Measurements from ENCODE around the gene AATF. TPM values are rescaled to one million over a fixed set of nuclear protein-coding genes. Genes with fewer than 3 reads are reported as not detected.

The AATF gene
- polyA plus RNA-seq, 3 donors: 24.3 to 57.9 (median 41.1) TPM

DNA sequence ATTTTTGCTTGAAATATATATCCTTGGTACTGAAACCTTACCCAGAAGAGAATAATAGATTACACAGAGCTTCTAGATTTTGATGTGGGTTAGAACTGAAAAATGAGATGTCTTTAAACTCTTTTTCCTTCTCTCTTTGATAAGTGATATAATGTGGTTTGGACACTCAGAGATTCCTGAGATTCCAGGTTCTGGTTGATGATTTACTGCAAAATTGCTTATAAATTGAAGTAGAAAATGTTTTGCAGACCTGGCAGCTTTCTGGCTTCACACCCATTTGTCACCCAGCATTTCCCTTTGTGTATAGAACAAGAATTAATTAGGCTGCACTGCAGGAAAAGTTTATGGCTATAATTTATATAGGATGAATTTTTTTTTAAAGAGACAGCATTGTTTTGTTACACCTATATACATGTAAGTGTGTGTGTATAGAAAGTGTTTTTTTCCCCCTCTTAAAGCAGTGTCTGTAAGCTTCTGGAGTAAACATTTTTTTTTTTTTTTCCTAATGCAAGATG, 23.5 kb downstream of the AATF start:
- Histone ChIP-seq H2AFZ (ENCODE audit: insufficient read depth, low read depth, low read length, poor library complexity, severe bottlenecking) (no peak overlapping the region), H3K36me3 (replicated peaks in 1 of 2; ENCODE audit: control insufficient read depth in 1 of 2, insufficient read depth in 2 of 2, low read length in 2 of 2) (peaks cover 29 to 67% of the 10 kb centered on the region in 2 donors), H3K79me2 (ENCODE audit: insufficient read depth, low read length) (peaks cover 41% of the 10 kb centered on the region), H3K4me3 (replicated peaks in 1 of 3; ENCODE audit: low read depth in 2 of 3, low read length in 3 of 3) (no peak overlapping the region), H3K27me3 (ENCODE audit: control insufficient read depth in 2 of 2, insufficient read depth in 2 of 2, low read length in 2 of 2) (no peaks in the 10 kb centered on the region), H3K4me2 (replicated peaks; ENCODE audit: extremely low read depth, low read length, poor library complexity, severe bottlenecking) (no peak overlapping the region), H3K27ac (ENCODE audit: low read depth in 1 of 2, low read length in 2 of 2) (no peak overlapping the region), H3K9ac (ENCODE audit: insufficient read depth, low read length, poor library complexity, severe bottlenecking) (no peak overlapping the region), H3K4me1 (ENCODE audit: control insufficient read depth in 1 of 2, insufficient read depth in 2 of 2, low read length in 2 of 2) (no peaks in the 10 kb centered on the region), H3K9me3 (replicated peaks in 1 of 2; ENCODE audit: control insufficient read depth in 1 of 2, insufficient read depth in 1 of 2, low read length in 2 of 2) (no peaks in the 10 kb centered on the region), H4K20me1 (ENCODE audit: insufficient read depth, low read length) (peaks cover 88% of the 10 kb centered on the region)
- Mint-ChIP-seq H3K27me3 (ENCODE audit: low read depth in 3 of 3) (no peaks in the 10 kb centered on the region), H3K9me3 (no peaks in the 10 kb centered on the region), H3K4me3 (no peak overlapping the region), H3K4me1 (peaks cover 7% of the 10 kb centered on the region), H3K27ac (no peak overlapping the region), H3K36me3 (peaks cover 60 to 65% of the 10 kb centered on the region in 2 donors)
- no peak for TF ChIP-seq CTCF (IDR thresholded peaks at IDR 0.05)
- DNase-seq: no peak
- intact Hi-C loops (cut with micrococcal nuclease): no loop called here

DNA sequence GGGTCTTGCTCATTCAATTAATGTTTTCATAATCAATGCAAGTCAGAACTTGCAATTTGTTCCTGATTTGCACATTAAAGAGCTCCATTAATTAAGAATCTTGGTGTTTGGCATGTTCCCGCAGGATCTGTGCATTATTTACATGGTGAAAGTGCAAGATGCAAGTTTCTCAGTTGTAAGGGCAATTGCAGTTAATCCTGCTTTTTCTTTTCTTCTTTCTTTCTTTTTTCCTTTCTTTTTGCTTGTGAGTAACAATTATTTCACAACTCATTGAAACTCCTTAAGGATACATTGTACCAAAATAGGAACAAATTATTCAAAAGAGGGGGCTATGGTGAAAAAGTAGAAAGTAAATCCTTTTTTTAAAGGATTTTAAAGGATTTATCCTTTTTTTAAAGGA, 24.2 kb downstream of the AATF start:
- intact Hi-C loops (cut with micrococcal nuclease): no loop called here
- Mint-ChIP-seq H3K27me3 (ENCODE audit: low read depth in 3 of 3) (no peaks in the 10 kb centered on the region), H3K4me1 (peaks cover 7% of the 10 kb centered on the region), H3K36me3 (peaks cover 54 to 61% of the 10 kb centered on the region in 2 donors), H3K27ac (no peak overlapping the region), H3K4me3 (no peak overlapping the region), H3K9me3 (no peaks in the 10 kb centered on the region)
- WGBS (ENCODE audit: insufficient coverage): no CpG with 5 or more reads among the region's 1 CpG
- H3K4me1 ChIP-seq (ENCODE audit: control insufficient read depth in 1 of 2, insufficient read depth in 2 of 2, low read length in 2 of 2): no peaks in the 10 kb centered on the region
- no peak overlapping the region for H3K27ac ChIP-seq (ENCODE audit: low read depth in 1 of 2, low read length in 2 of 2)
- no peak for TF ChIP-seq CTCF (IDR thresholded peaks at IDR 0.05)
- peaks cover 44% of the 10 kb centered on the region for H3K79me2 ChIP-seq (ENCODE audit: insufficient read depth, low read length)
- H3K9me3 ChIP-seq (replicated peaks in 1 of 2; ENCODE audit: control insufficient read depth in 1 of 2, insufficient read depth in 1 of 2, low read length in 2 of 2): no peaks in the 10 kb centered on the region
- peaks cover 24 to 63% of the 10 kb centered on the region in 2 donors for H3K36me3 ChIP-seq (replicated peaks in 1 of 2; ENCODE audit: control insufficient read depth in 1 of 2, insufficient read depth in 2 of 2, low read length in 2 of 2)
- no peak overlapping the region for H3K4me3 ChIP-seq (replicated peaks in 1 of 3; ENCODE audit: low read depth in 2 of 3, low read length in 3 of 3)
- no peaks in the 10 kb centered on the region for H3K27me3 ChIP-seq (ENCODE audit: control insufficient read depth in 2 of 2, insufficient read depth in 2 of 2, low read length in 2 of 2)
- H3K9ac ChIP-seq (ENCODE audit: insufficient read depth, low read length, poor library complexity, severe bottlenecking): no peak overlapping the region
- H3K4me2 ChIP-seq (replicated peaks; ENCODE audit: extremely low read depth, low read length, poor library complexity, severe bottlenecking): no peak overlapping the region
- H2AFZ ChIP-seq (ENCODE audit: insufficient read depth, low read depth, low read length, poor library complexity, severe bottlenecking): no peak overlapping the region
- peaks cover 86% of the 10 kb centered on the region for H4K20me1 ChIP-seq (ENCODE audit: insufficient read depth, low read length)
- no peak for DNase-seq
